ENCODE data around the gene PPP4C. TPM values are rescaled to one million over a fixed set of nuclear protein-coding genes. Genes with fewer than 3 reads are reported as not detected.
A peak's percentile ranks its signal among the peaks of the same experiment; 100 is the strongest.

Gene PPP4C
- total and polyA plus RNA-seq, 12 donors, result 39.2 to 136 (median 80.8) TPM

- no peak overlapping the region for H3K4me3 ChIP-seq
- 21 to 38% (median 31%) methylated on average over 3 of the region's 3 CpGs for WGBS, 4 donors
- H3K36me3 ChIP-seq (replicated peaks in 1 of 2), result peaks cover 0 to 47% of the 10 kb centered on the region in 2 donors
- TF ChIP-seq POLR2A (IDR thresholded peaks at IDR 0.05), result no peak
- TF ChIP-seq CTCF (IDR thresholded peaks at IDR 0.05), result peak in 2 of 6 experiments; percentile 12 to 32
- H3K27ac ChIP-seq, result peak overlapping the region; percentile 40 to 83 (median 67)
- no peaks in the 10 kb centered on the region for H3K27me3 ChIP-seq
- DNase-seq, result peak in 6 of 7 donors; percentile 57 to 92 (median 82)
- intact Hi-C loops (cut with DNase I), result no loop called here
- no peaks in the 10 kb centered on the region for H3K9me3 ChIP-seq (replicated peaks in 1 of 3)
- peaks cover 0 to 13% of the 10 kb centered on the region in 2 donors for H3K4me1 ChIP-seq (replicated peaks in 1 of 2)
Measured at GRCh38 chr16:30085247-30085646, 9.5 kb downstream of the PPP4C start.

- peaks cover 0 to 13% of the 10 kb centered on the region in 2 donors for H3K4me1 ChIP-seq (replicated peaks in 1 of 2)
- no peaks in the 10 kb centered on the region for H3K27me3 ChIP-seq
- TF ChIP-seq CTCF (IDR thresholded peaks at IDR 0.05) (no peak), POLR2A (IDR thresholded peaks at IDR 0.05) (no peak)
- 73 to 86% (median 73%) methylated on average over 3 to 6 of the region's 6 CpGs for WGBS, 4 donors
- no peak for DNase-seq
- H3K36me3 ChIP-seq (replicated peaks in 1 of 2), result peaks cover 0 to 41% of the 10 kb centered on the region in 2 donors
- intact Hi-C loops (cut with DNase I), result no loop called here
- H3K9me3 ChIP-seq (replicated peaks in 1 of 3), result no peaks in the 10 kb centered on the region
- H3K27ac ChIP-seq, result peak overlapping the region; percentile 40 to 75 (median 67)
- no peak overlapping the region for H3K4me3 ChIP-seq
Measured at GRCh38 chr16:30085820-30086219, 10.0 kb downstream of the PPP4C start.

GRCh38 chr16:30086291-30087140 is 10.7 kb downstream of the PPP4C start:
- 82 to 92% (median 85%) methylated on average over 18 to 27 of the region's 27 CpGs for WGBS, 4 donors
- H3K36me3 ChIP-seq (replicated peaks in 1 of 2), result peaks cover 0 to 34% of the 10 kb centered on the region in 2 donors
- no peaks in the 10 kb centered on the region for H3K9me3 ChIP-seq (replicated peaks in 1 of 3)
- H3K4me1 ChIP-seq (replicated peaks in 1 of 2), result peaks cover 0 to 20% of the 10 kb centered on the region in 2 donors
- TF ChIP-seq CTCF (IDR thresholded peaks at IDR 0.05) (no peak), POLR2A (IDR thresholded peaks at IDR 0.05) (no peak)
- H3K27me3 ChIP-seq, result no peaks in the 10 kb centered on the region
- peak overlapping the region in 1 of 5 donors; percentile 75 for H3K27ac ChIP-seq
- intact Hi-C loops (cut with DNase I), result no loop called here
- no peak for DNase-seq
- H3K4me3 ChIP-seq, result no peak overlapping the region

GRCh38 chr16:30087181-30087898 is 11.5 kb downstream of the PPP4C start:
- intact Hi-C loops (cut with DNase I), result no loop called here
- H3K27me3 ChIP-seq, result no peaks in the 10 kb centered on the region
- no peak overlapping the region for H3K4me3 ChIP-seq
- WGBS, 4 donors, result 81 to 91% (median 86%) methylated on average over 11 of the region's 11 CpGs
- peak in 1 of 7 donors; percentile 62 for DNase-seq
- no peaks in the 10 kb centered on the region for H3K9me3 ChIP-seq (replicated peaks in 1 of 3)
- peaks cover 4 to 24% of the 10 kb centered on the region in 2 donors for H3K4me1 ChIP-seq (replicated peaks in 1 of 2)
- H3K27ac ChIP-seq, result no peak overlapping the region
- H3K36me3 ChIP-seq (replicated peaks in 1 of 2), result peaks cover 0 to 26% of the 10 kb centered on the region in 2 donors
- TF ChIP-seq POLR2A (IDR thresholded peaks at IDR 0.05) (no peak), CTCF (IDR thresholded peaks at IDR 0.05) (no peak)

Measured in adrenal gland (tissue), 12 donors.